ENCODE results near the gene PDK1. TPM values are rescaled to one million over a fixed set of nuclear protein-coding genes. Genes with fewer than 3 reads are reported as not detected.
A peak's percentile ranks its signal among the peaks of the same experiment; 100 is the strongest.

The PDK1 gene
- total RNA-seq, 1 experiment from 2014 or later = 18.5 TPM

GRCh38 chr2:172639256-172639655 is 83.4 kb downstream of the PDK1 start:
- H4K20me1 ChIP-seq (ENCODE audit: insufficient read depth) = no peaks in the 10 kb centered on the region
- H3K4me3 ChIP-seq = no peak overlapping the region
- H3K9me2 ChIP-seq (ENCODE audit: insufficient read depth) = no peaks in the 10 kb centered on the region
- H3K4me2 ChIP-seq = peak overlapping the region; percentile 55
- H3K79me2 ChIP-seq (ENCODE audit: low read depth) = no peaks in the 10 kb centered on the region
- CTCF ChIA-PET = no interaction called here
- TF ChIP-seq, protein P1, sequence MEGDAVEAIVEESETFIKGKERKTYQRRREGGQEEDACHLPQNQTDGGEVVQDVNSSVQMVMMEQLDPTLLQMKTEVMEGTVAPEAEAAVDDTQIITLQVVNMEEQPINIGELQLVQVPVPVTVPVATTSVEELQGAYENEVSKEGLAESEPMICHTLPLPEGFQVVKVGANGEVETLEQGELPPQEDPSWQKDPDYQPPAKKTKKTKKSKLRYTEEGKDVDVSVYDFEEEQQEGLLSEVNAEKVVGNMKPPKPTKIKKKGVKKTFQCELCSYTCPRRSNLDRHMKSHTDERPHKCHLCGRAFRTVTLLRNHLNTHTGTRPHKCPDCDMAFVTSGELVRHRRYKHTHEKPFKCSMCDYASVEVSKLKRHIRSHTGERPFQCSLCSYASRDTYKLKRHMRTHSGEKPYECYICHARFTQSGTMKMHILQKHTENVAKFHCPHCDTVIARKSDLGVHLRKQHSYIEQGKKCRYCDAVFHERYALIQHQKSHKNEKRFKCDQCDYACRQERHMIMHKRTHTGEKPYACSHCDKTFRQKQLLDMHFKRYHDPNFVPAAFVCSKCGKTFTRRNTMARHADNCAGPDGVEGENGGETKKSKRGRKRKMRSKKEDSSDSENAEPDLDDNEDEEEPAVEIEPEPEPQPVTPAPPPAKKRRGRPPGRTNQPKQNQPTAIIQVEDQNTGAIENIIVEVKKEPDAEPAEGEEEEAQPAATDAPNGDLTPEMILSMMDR (conservative IDR thresholded peaks at IDR 0.05) = no peak
- TF ChIP-seq EZH2 (IDR thresholded peaks at IDR 0.05; ENCODE audit: low read depth) = no peak
- no peaks in the 10 kb centered on the region for H3K27me3 ChIP-seq (ENCODE audit: insufficient read depth, low read depth)
- DNase-seq = no peak
- no TSS peak for BruUV-seq (replicated peaks)
- intact Hi-C loops (cut with micrococcal nuclease; ENCODE audit: unreplicated experiment) = no loop called here
- peaks cover 9% of the 10 kb centered on the region; the same call in 1 of the 2 replicates for H3F3A ChIP-seq (ENCODE audit: insufficient read depth, low read depth)
- H3K9me3 ChIP-seq (ENCODE audit: insufficient read depth, low read depth) = no peaks in the 10 kb centered on the region
- H2AFZ ChIP-seq = 0 out of 2 replicates have a peak overlapping the region, but pooled peaks have one; percentile 18
- POLR2A ChIA-PET (ENCODE audit: unreplicated experiment) = no interaction called here
- peaks cover 40% of the 10 kb centered on the region for H3K4me1 ChIP-seq (replicated peaks; ENCODE audit: insufficient read depth)
- H3K36me3 ChIP-seq (ENCODE audit: low read depth) = no peaks in the 10 kb centered on the region
- peak overlapping the region; percentile 86 for H3K27ac ChIP-seq

- peak; percentile 24 to 97 for DNase-seq
- no TSS peak for BruUV-seq (replicated peaks)
- H3F3A ChIP-seq (ENCODE audit: insufficient read depth, low read depth) = peaks cover 9% of the 10 kb centered on the region; the same call in 1 of the 2 replicates
- intact Hi-C loops (cut with micrococcal nuclease; ENCODE audit: unreplicated experiment) = no loop called here
- H3K4me2 ChIP-seq = peak overlapping the region; percentile 55
- H3K36me3 ChIP-seq (ENCODE audit: low read depth) = no peaks in the 10 kb centered on the region
- no peaks in the 10 kb centered on the region for H3K9me2 ChIP-seq (ENCODE audit: insufficient read depth)
- TF ChIP-seq EZH2 (IDR thresholded peaks at IDR 0.05; ENCODE audit: low read depth) = no peak
- TF ChIP-seq, protein P1 (conservative IDR thresholded peaks at IDR 0.05) = no peak
- H3K9me3 ChIP-seq (ENCODE audit: insufficient read depth, low read depth) = no peaks in the 10 kb centered on the region
- peak overlapping the region; percentile 86 for H3K27ac ChIP-seq
- ChIA-PET POLR2A (ENCODE audit: unreplicated experiment) (no interaction called here), CTCF (no interaction called here)
- no peaks in the 10 kb centered on the region for H3K79me2 ChIP-seq (ENCODE audit: low read depth)
- H3K27me3 ChIP-seq (ENCODE audit: insufficient read depth, low read depth) = no peaks in the 10 kb centered on the region
- 0 out of 2 replicates have a peak overlapping the region, but pooled peaks have one; percentile 1 for H3K4me3 ChIP-seq
- H2AFZ ChIP-seq = peak overlapping the region; percentile 18
- peaks cover 40% of the 10 kb centered on the region for H3K4me1 ChIP-seq (replicated peaks; ENCODE audit: insufficient read depth)
- no peaks in the 10 kb centered on the region for H4K20me1 ChIP-seq (ENCODE audit: insufficient read depth)
Observed at GRCh38 chr2:172639823-172640222, 83.9 kb downstream of the PDK1 start.

DNA sequence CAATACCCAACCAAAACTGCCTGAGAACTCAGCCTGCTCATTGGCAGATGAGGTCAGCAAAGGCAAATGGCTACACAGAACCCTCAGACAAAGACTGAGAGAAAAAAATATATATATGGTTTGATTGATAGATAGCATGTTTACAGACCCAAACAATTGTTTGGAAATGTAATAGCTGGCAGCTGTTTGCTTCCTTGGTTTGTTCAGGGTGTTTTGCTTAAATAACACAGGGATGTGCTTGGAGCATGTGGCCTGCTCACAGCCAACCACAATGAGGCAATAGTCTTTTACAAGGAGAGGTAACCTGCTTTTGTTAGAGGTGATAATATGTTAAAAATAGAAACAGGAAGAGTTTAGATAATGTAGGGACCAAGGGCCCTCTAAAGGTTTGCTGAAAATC is 84.5 kb downstream of the PDK1 start:
- H4K20me1 ChIP-seq (ENCODE audit: insufficient read depth) = no peaks in the 10 kb centered on the region
- no peaks in the 10 kb centered on the region for H3K79me2 ChIP-seq (ENCODE audit: low read depth)
- peak overlapping the region; percentile 20 for H2AFZ ChIP-seq
- H3K36me3 ChIP-seq (ENCODE audit: low read depth) = no peaks in the 10 kb centered on the region
- no peaks in the 10 kb centered on the region for H3K9me3 ChIP-seq (ENCODE audit: insufficient read depth, low read depth)
- no peaks in the 10 kb centered on the region for H3K27me3 ChIP-seq (ENCODE audit: insufficient read depth, low read depth)
- BruUV-seq (replicated peaks) = no TSS peak
- ChIA-PET CTCF (no interaction called here), POLR2A (ENCODE audit: unreplicated experiment) (no interaction called here)
- peaks cover 9% of the 10 kb centered on the region; the same call in 1 of the 2 replicates for H3F3A ChIP-seq (ENCODE audit: insufficient read depth, low read depth)
- 0 out of 2 replicates have a peak overlapping the region, but pooled peaks have one; percentile 1 for H3K4me3 ChIP-seq
- TF ChIP-seq, protein P1 (conservative IDR thresholded peaks at IDR 0.05) = no peak
- TF ChIP-seq EZH2 (IDR thresholded peaks at IDR 0.05; ENCODE audit: low read depth) = no peak
- intact Hi-C loops (cut with micrococcal nuclease; ENCODE audit: unreplicated experiment) = no loop called here
- peak overlapping the region; percentile 55 for H3K4me2 ChIP-seq
- DNase-seq = peak in 1 of 2 experiments; percentile 87
- H3K27ac ChIP-seq = peak overlapping the region; percentile 86
- no peaks in the 10 kb centered on the region for H3K9me2 ChIP-seq (ENCODE audit: insufficient read depth)
- peaks cover 40% of the 10 kb centered on the region for H3K4me1 ChIP-seq (replicated peaks; ENCODE audit: insufficient read depth)
